Mononuclear cell (primary cell): ENCODE results near the gene KRT23. TPM values are rescaled to one million over a fixed set of nuclear protein-coding genes. Genes with fewer than 3 reads are reported as not detected.
"Not testable (repeated sequence)": the region's sequence is repeated elsewhere in the genome, so short reads cannot be mapped to it uniquely, and the experiment has no call there.

ENCODE experiments used
- H3K27me3 ChIP-seq: 2 replicates; pipeline ENCODE4 v1.6.0; 2011; ENCODE audit warnings: low read length, control low read depth; ENCODE audit not compliant: insufficient read depth
- H3K4me1 ChIP-seq: 2 replicates; pipeline ENCODE4 v1.5.1; 2011; ENCODE audit warnings: mild to moderate bottlenecking, low read length, control low read depth; ENCODE audit not compliant: insufficient read depth
- H3K4me3 ChIP-seq: 2 replicates; pipeline ENCODE4 v1.5.1; 2011; ENCODE audit warnings: mild to moderate bottlenecking, low read length, moderate library complexity
- H3K9me3 ChIP-seq: 2 replicates; pipeline ENCODE4 v1.5.1; 2011; ENCODE audit warnings: low read depth, mild to moderate bottlenecking, control low read depth, low read length
- total RNA-seq: library from RNA; depleted of rRNA; stranded (reverse); fragments of >200 nt; gene quantifications from one replicate; pipeline ENCODE4 v1.2.3, GENCODE V29; 2012

KRT23 gene
- total RNA-seq, 1 donor = 0.52 TPM

- peak overlapping the region; percentile 25 for H3K4me3 ChIP-seq
- peaks cover 5% of the 10 kb centered on the region for H3K27me3 ChIP-seq
- H3K9me3 ChIP-seq = no peaks in the 10 kb centered on the region
- H3K4me1 ChIP-seq = peaks cover 8% of the 10 kb centered on the region
Measured at GRCh38 chr17:40936437-40936971, 942 bp downstream of the KRT23 start.

- Histone ChIP-seq H3K27me3 (peaks cover 5% of the 10 kb centered on the region), H3K9me3 (no peaks in the 10 kb centered on the region), H3K4me1 (peaks cover 8% of the 10 kb centered on the region), H3K4me3 (peak overlapping the region; percentile 25)
Measured at GRCh38 chr17:40935624-40936023, 1.8 kb downstream of the KRT23 start.

GRCh38 chr17:40932608-40933007 lies 4.8 kb downstream of the KRT23 start:
- H3K9me3 ChIP-seq = no peaks in the 10 kb centered on the region
- no peak overlapping the region for H3K4me3 ChIP-seq

GRCh38 chr17:40931311-40931710 lies 6.1 kb downstream of the KRT23 start:
- Histone ChIP-seq H3K9me3 (no peaks in the 10 kb centered on the region), H3K27me3 (peaks cover 5% of the 10 kb centered on the region), H3K4me3 (no peak overlapping the region), H3K4me1 (peaks cover 3% of the 10 kb centered on the region)

More at GRCh38 chr17:40932608-40933007, 4.8 kb downstream of the KRT23 start:
- peaks cover 8% of the 10 kb centered on the region for H3K4me1 ChIP-seq
- H3K27me3 ChIP-seq = peaks cover 5% of the 10 kb centered on the region

- Histone ChIP-seq H3K4me3 (no peak overlapping the region), H3K4me1 (peaks cover 12% of the 10 kb centered on the region)
Measured at GRCh38 chr17:40926341-40926740, 11.1 kb downstream of the KRT23 start.

GRCh38 chr17:40922239-40922638 lies 15.2 kb downstream of the KRT23 start:
- no peak overlapping the region for H3K4me3 ChIP-seq
- H3K4me1 ChIP-seq = peaks cover 12% of the 10 kb centered on the region
- H3K27me3 ChIP-seq = peaks cover 3% of the 10 kb centered on the region
- no peaks in the 10 kb centered on the region for H3K9me3 ChIP-seq

More at GRCh38 chr17:40926341-40926740, 11.1 kb downstream of the KRT23 start:
- Histone ChIP-seq H3K9me3 (no peaks in the 10 kb centered on the region), H3K27me3 (peaks cover 3% of the 10 kb centered on the region)

- Histone ChIP-seq H3K9me3 (no peaks in the 10 kb centered on the region), H3K4me3 (no peak overlapping the region), H3K27me3 (peaks cover 3% of the 10 kb centered on the region), H3K4me1 (peaks cover 18% of the 10 kb centered on the region)
Measured at GRCh38 chr17:40921026-40921425, 16.4 kb downstream of the KRT23 start.

GRCh38 chr17:40917116-40917515 lies 20.3 kb downstream of the KRT23 start:
- H3K27me3 ChIP-seq, H3K9me3 ChIP-seq, H3K4me3 ChIP-seq: not testable (repeated sequence)
- peaks cover 46% of the 10 kb centered on the region for H3K4me1 ChIP-seq

- Histone ChIP-seq H3K9me3 (no peaks in the 10 kb centered on the region), H3K4me1 (peaks cover 50% of the 10 kb centered on the region), H3K4me3 (no peak overlapping the region), H3K27me3 (no peaks in the 10 kb centered on the region)
Measured at GRCh38 chr17:40916366-40916765, 21.1 kb downstream of the KRT23 start.

GRCh38 chr17:40915721-40916256 lies 21.7 kb downstream of the KRT23 start:
- Histone ChIP-seq H3K27me3 (no peaks in the 10 kb centered on the region), H3K9me3 (no peaks in the 10 kb centered on the region), H3K4me1 (peaks cover 50% of the 10 kb centered on the region)

GRCh38 chr17:40915199-40915661 lies 22.2 kb downstream of the KRT23 start:
- no peak overlapping the region for H3K4me3 ChIP-seq
- no peaks in the 10 kb centered on the region for H3K27me3 ChIP-seq
- no peaks in the 10 kb centered on the region for H3K9me3 ChIP-seq
- peaks cover 50% of the 10 kb centered on the region for H3K4me1 ChIP-seq

More at GRCh38 chr17:40915721-40916256, 21.7 kb downstream of the KRT23 start:
- H3K4me3 ChIP-seq = no peak overlapping the region

- Histone ChIP-seq H3K9me3 (no peaks in the 10 kb centered on the region), H3K4me1 (peaks cover 58% of the 10 kb centered on the region), H3K27me3 (peaks cover 2% of the 10 kb centered on the region), H3K4me3 (no peak overlapping the region)
Measured at GRCh38 chr17:40914075-40914855, 23.2 kb downstream of the KRT23 start.

- Histone ChIP-seq H3K4me1 (peaks cover 58% of the 10 kb centered on the region), H3K9me3 (no peaks in the 10 kb centered on the region), H3K4me3 (no peak overlapping the region), H3K27me3 (peaks cover 14% of the 10 kb centered on the region)
Measured at GRCh38 chr17:40912486-40913210, 24.8 kb downstream of the KRT23 start.

GRCh38 chr17:40910441-40910841 lies 27.0 kb downstream of the KRT23 start:
- H3K4me3 ChIP-seq = no peak overlapping the region
- peaks cover 15% of the 10 kb centered on the region for H3K27me3 ChIP-seq
- H3K4me1 ChIP-seq = peaks cover 48% of the 10 kb centered on the region
- no peaks in the 10 kb centered on the region for H3K9me3 ChIP-seq

GRCh38 chr17:40909755-40910154 lies 27.7 kb downstream of the KRT23 start:
- H3K4me3 ChIP-seq = no peak overlapping the region
- H3K9me3 ChIP-seq = no peaks in the 10 kb centered on the region
- peaks cover 15% of the 10 kb centered on the region for H3K27me3 ChIP-seq
- H3K4me1 ChIP-seq = peaks cover 42% of the 10 kb centered on the region
